ENCODE measurements around the gene CMC2. TPM values are rescaled to one million over a fixed set of nuclear protein-coding genes. Genes with fewer than 3 reads are reported as not detected.

CMC2 gene
- polyA plus RNA-seq, 1 donor from 2014 or later: 89.9 TPM

- Mint-ChIP-seq H3K36me3 (peaks cover 18% of the 10 kb centered on the region), H3K27me3 (no peaks in the 10 kb centered on the region), H3K9me3 (no peaks in the 10 kb centered on the region), H3K4me3 (no peak overlapping the region), H3K4me1 (no peaks in the 10 kb centered on the region), H3K27ac (peak overlapping the region in 1 of 3 donors; percentile 11)
These were observed 34.9 kb downstream of the CMC2 start for GRCh38 chr16:80971819-80972218.

- Mint-ChIP-seq H3K27me3 (no peaks in the 10 kb centered on the region), H3K27ac (no peak overlapping the region), H3K9me3 (no peaks in the 10 kb centered on the region), H3K4me1 (no peaks in the 10 kb centered on the region), H3K4me3 (no peak overlapping the region), H3K36me3 (peaks cover 11% of the 10 kb centered on the region)
These were observed 37.6 kb downstream of the CMC2 start for GRCh38 chr16:80969114-80969484.

GRCh38 chr16:80968386-80969113, 38.1 kb downstream of the CMC2 start:
- no peaks in the 10 kb centered on the region for H3K27me3 Mint-ChIP-seq
- no peaks in the 10 kb centered on the region for H3K4me1 Mint-ChIP-seq
- no peak overlapping the region for H3K27ac Mint-ChIP-seq
- H3K4me3 Mint-ChIP-seq: no peak overlapping the region
- H3K36me3 Mint-ChIP-seq: peaks cover 7% of the 10 kb centered on the region
- H3K9me3 Mint-ChIP-seq: no peaks in the 10 kb centered on the region

- Mint-ChIP-seq H3K27me3 (no peaks in the 10 kb centered on the region), H3K4me3 (no peak overlapping the region), H3K36me3 (peaks cover 3% of the 10 kb centered on the region), H3K9me3 (peaks cover 0 to 1% (median 0%) of the 10 kb centered on the region in 3 donors), H3K4me1 (no peaks in the 10 kb centered on the region), H3K27ac (no peak overlapping the region)
These were observed 40.1 kb downstream of the CMC2 start for GRCh38 chr16:80966617-80967016.

- no peak overlapping the region for H3K27ac Mint-ChIP-seq
- no peak overlapping the region for H3K4me3 Mint-ChIP-seq
- peaks cover 10 to 18% (median 11%) of the 10 kb centered on the region in 3 donors for H3K9me3 Mint-ChIP-seq
These were observed 42.3 kb downstream of the CMC2 start for GRCh38 chr16:80964351-80964750.

GRCh38 chr16:80962879-80963278, 43.8 kb downstream of the CMC2 start:
- Mint-ChIP-seq H3K27ac (no peak overlapping the region), H3K9me3 (peaks cover 11 to 28% (median 23%) of the 10 kb centered on the region in 3 donors), H3K4me3 (no peak overlapping the region)

More at GRCh38 chr16:80964351-80964750, 42.3 kb downstream of the CMC2 start:
- Mint-ChIP-seq H3K36me3 (peaks cover 5% of the 10 kb centered on the region), H3K4me1 (no peaks in the 10 kb centered on the region), H3K27me3 (no peaks in the 10 kb centered on the region)

GRCh38 chr16:80958284-80958683, 48.4 kb downstream of the CMC2 start:
- Mint-ChIP-seq H3K36me3 (peaks cover 5% of the 10 kb centered on the region), H3K27me3 (no peaks in the 10 kb centered on the region), H3K9me3 (peaks cover 16 to 52% (median 36%) of the 10 kb centered on the region in 3 donors), H3K27ac (no peak overlapping the region), H3K4me1 (no peaks in the 10 kb centered on the region), H3K4me3 (no peak overlapping the region)

More at GRCh38 chr16:80962879-80963278, 43.8 kb downstream of the CMC2 start:
- H3K36me3 Mint-ChIP-seq: peaks cover 2% of the 10 kb centered on the region
- no peaks in the 10 kb centered on the region for H3K4me1 Mint-ChIP-seq
- no peaks in the 10 kb centered on the region for H3K27me3 Mint-ChIP-seq

- H3K4me1 Mint-ChIP-seq: no peaks in the 10 kb centered on the region
- no peak overlapping the region for H3K27ac Mint-ChIP-seq
- peaks cover 3% of the 10 kb centered on the region for H3K27me3 Mint-ChIP-seq
- no peak overlapping the region for H3K4me3 Mint-ChIP-seq
- H3K36me3 Mint-ChIP-seq: peaks cover 6% of the 10 kb centered on the region
- peaks cover 8 to 40% (median 28%) of the 10 kb centered on the region in 3 donors for H3K9me3 Mint-ChIP-seq
These were observed 51.7 kb downstream of the CMC2 start for GRCh38 chr16:80954985-80955384.

- Mint-ChIP-seq H3K27me3 (peaks cover 13% of the 10 kb centered on the region), H3K4me1 (no peaks in the 10 kb centered on the region), H3K27ac (no peak overlapping the region), H3K36me3 (peaks cover 5% of the 10 kb centered on the region), H3K4me3 (no peak overlapping the region), H3K9me3 (peaks cover 0 to 8% (median 0%) of the 10 kb centered on the region in 3 donors)
These were observed 57.7 kb downstream of the CMC2 start for GRCh38 chr16:80948886-80949493.

GRCh38 chr16:80947708-80948625, 58.7 kb downstream of the CMC2 start:
- Mint-ChIP-seq H3K9me3 (peaks cover 1 to 8% (median 5%) of the 10 kb centered on the region in 3 donors), H3K27ac (no peak overlapping the region), H3K27me3 (peaks cover 13% of the 10 kb centered on the region), H3K4me3 (no peak overlapping the region), H3K4me1 (no peaks in the 10 kb centered on the region), H3K36me3 (no peaks in the 10 kb centered on the region)

GRCh38 chr16:80947239-80947638, 59.4 kb downstream of the CMC2 start:
- Mint-ChIP-seq H3K9me3 (peaks cover 1 to 9% (median 5%) of the 10 kb centered on the region in 3 donors), H3K27me3 (peaks cover 13% of the 10 kb centered on the region), H3K36me3 (peaks cover 2% of the 10 kb centered on the region), H3K27ac (no peak overlapping the region), H3K4me3 (no peak overlapping the region), H3K4me1 (peaks cover 0 to 1% (median 0%) of the 10 kb centered on the region in 3 donors)

- peaks cover 1 to 11% (median 5%) of the 10 kb centered on the region in 3 donors for H3K9me3 Mint-ChIP-seq
- H3K27ac Mint-ChIP-seq: no peak overlapping the region
- H3K27me3 Mint-ChIP-seq: peaks cover 13% of the 10 kb centered on the region
- H3K4me3 Mint-ChIP-seq: no peak overlapping the region
- peaks cover 2% of the 10 kb centered on the region for H3K36me3 Mint-ChIP-seq
- peaks cover 0 to 3% (median 0%) of the 10 kb centered on the region in 3 donors for H3K4me1 Mint-ChIP-seq
These were observed 60.2 kb downstream of the CMC2 start for GRCh38 chr16:80946481-80946880.

GRCh38 chr16:80940069-80940856, 66.4 kb downstream of the CMC2 start:
- Mint-ChIP-seq H3K4me1 (peaks cover 0 to 3% (median 0%) of the 10 kb centered on the region in 3 donors), H3K27ac (peak overlapping the region in 1 of 3 donors; percentile 28), H3K36me3 (peaks cover 2% of the 10 kb centered on the region), H3K9me3 (peaks cover 1 to 7% (median 5%) of the 10 kb centered on the region in 3 donors), H3K4me3 (no peak overlapping the region), H3K27me3 (peaks cover 2% of the 10 kb centered on the region)

- Mint-ChIP-seq H3K36me3 (peaks cover 2% of the 10 kb centered on the region), H3K9me3 (peaks cover 1 to 5% (median 3%) of the 10 kb centered on the region in 3 donors), H3K27me3 (peaks cover 11% of the 10 kb centered on the region), H3K4me3 (no peak overlapping the region), H3K4me1 (peaks cover 0 to 4% (median 3%) of the 10 kb centered on the region in 3 donors), H3K27ac (no peak overlapping the region)
These were observed 67.8 kb downstream of the CMC2 start for GRCh38 chr16:80938879-80939260.

All from IgD-negative memory B cell (primary cell).